H7 (cell line): Measurements from ENCODE around the gene RHOH. TPM values are rescaled to one million over a fixed set of nuclear protein-coding genes. Genes with fewer than 3 reads are reported as not detected.

Experiments used
- DNase-seq: peaks from one replicate; pipeline ENCODE4 v3.0.0; 2012
- H3K27me3 ChIP-seq: 2 replicates; pipeline ENCODE4 v1.6.0; 2011; ENCODE audit warnings: mild to moderate bottlenecking, low read length; ENCODE audit not compliant: control insufficient read depth, insufficient read depth
- H3K36me3 ChIP-seq: replicated peaks from 2 replicates; pipeline ENCODE4 v1.5.1; 2011; ENCODE audit warnings: low read length; ENCODE audit not compliant: control insufficient read depth, insufficient read depth
- H3K4me3 ChIP-seq: 2 replicates; pipeline ENCODE4 v1.5.1; 2011; ENCODE audit warnings: low read depth, mild to moderate bottlenecking, control low read depth, low read length, moderate library complexity; ENCODE audit not compliant: insufficient read depth
- total RNA-seq: library from RNA; depleted of rRNA; stranded (reverse); fragments of >200 nt; shearing (Covaris generic); gene quantifications from 2 replicates; pipeline ENCODE4 v1.2.3, GENCODE V29; 2014

Gene RHOH
- total RNA-seq, 1 experiment from 2014 or later = 2.1 TPM

GRCh38 chr4:40209401-40209800 is 12.6 kb downstream of the RHOH start:
- H3K36me3 ChIP-seq = no peaks in the 10 kb centered on the region
- no peak overlapping the region for H3K4me3 ChIP-seq
- H3K27me3 ChIP-seq = no peaks in the 10 kb centered on the region
- no peak for DNase-seq

GRCh38 chr4:40210776-40211175 is 13.9 kb downstream of the RHOH start:
- H3K4me3 ChIP-seq = no peak overlapping the region
- H3K36me3 ChIP-seq = no peaks in the 10 kb centered on the region
- H3K27me3 ChIP-seq = no peaks in the 10 kb centered on the region
- no peak for DNase-seq

GRCh38 chr4:40211224-40212185 is 14.7 kb downstream of the RHOH start:
- Histone ChIP-seq H3K27me3 (no peaks in the 10 kb centered on the region), H3K36me3 (no peaks in the 10 kb centered on the region), H3K4me3 (no peak overlapping the region)
- no peak for DNase-seq

- H3K27me3 ChIP-seq = no peaks in the 10 kb centered on the region
- DNase-seq = no peak
- H3K36me3 ChIP-seq = no peaks in the 10 kb centered on the region
- no peak overlapping the region for H3K4me3 ChIP-seq
Measured at GRCh38 chr4:40212674-40213527, 16.1 kb downstream of the RHOH start.

- no peaks in the 10 kb centered on the region for H3K27me3 ChIP-seq
- H3K4me3 ChIP-seq = no peak overlapping the region
- H3K36me3 ChIP-seq = no peaks in the 10 kb centered on the region
- no peak for DNase-seq
Measured at GRCh38 chr4:40214038-40214437, 17.2 kb downstream of the RHOH start.

GRCh38 chr4:40214661-40215418 is 18.0 kb downstream of the RHOH start:
- Histone ChIP-seq H3K27me3 (no peaks in the 10 kb centered on the region), H3K36me3 (no peaks in the 10 kb centered on the region), H3K4me3 (no peak overlapping the region)
- DNase-seq = no peak

GRCh38 chr4:40216622-40217366 is 20.0 kb downstream of the RHOH start:
- no peaks in the 10 kb centered on the region for H3K36me3 ChIP-seq
- H3K27me3 ChIP-seq = no peaks in the 10 kb centered on the region
- no peak for DNase-seq
- H3K4me3 ChIP-seq = no peak overlapping the region

GRCh38 chr4:40221744-40222143 is 24.9 kb downstream of the RHOH start:
- no peak overlapping the region for H3K4me3 ChIP-seq
- DNase-seq = no peak

GRCh38 chr4:40223343-40223742 is 26.5 kb downstream of the RHOH start:
- H3K4me3 ChIP-seq = no peak overlapping the region
- no peaks in the 10 kb centered on the region for H3K36me3 ChIP-seq
- no peaks in the 10 kb centered on the region for H3K27me3 ChIP-seq
- no peak for DNase-seq

More at GRCh38 chr4:40221744-40222143, 24.9 kb downstream of the RHOH start:
- Histone ChIP-seq H3K27me3 (no peaks in the 10 kb centered on the region), H3K36me3 (no peaks in the 10 kb centered on the region)

GRCh38 chr4:40224432-40224831 is 27.6 kb downstream of the RHOH start:
- no peak overlapping the region for H3K4me3 ChIP-seq
- DNase-seq = no peak
- H3K27me3 ChIP-seq = no peaks in the 10 kb centered on the region
- no peaks in the 10 kb centered on the region for H3K36me3 ChIP-seq

- Histone ChIP-seq H3K27me3 (no peaks in the 10 kb centered on the region), H3K4me3 (no peak overlapping the region), H3K36me3 (no peaks in the 10 kb centered on the region)
- DNase-seq = no peak
Measured at GRCh38 chr4:40225497-40225896, 28.7 kb downstream of the RHOH start.

- Histone ChIP-seq H3K27me3 (no peaks in the 10 kb centered on the region), H3K4me3 (no peak overlapping the region)
Measured at GRCh38 chr4:40227284-40227683, 30.5 kb downstream of the RHOH start.

GRCh38 chr4:40228497-40229365 is 31.9 kb downstream of the RHOH start:
- no peak overlapping the region for H3K4me3 ChIP-seq
- DNase-seq = peak; percentile 37
- H3K27me3 ChIP-seq = no peaks in the 10 kb centered on the region
- H3K36me3 ChIP-seq = no peaks in the 10 kb centered on the region

More at GRCh38 chr4:40227284-40227683, 30.5 kb downstream of the RHOH start:
- no peak for DNase-seq
- H3K36me3 ChIP-seq = no peaks in the 10 kb centered on the region
